HG03342 (cell line): Measurements from ENCODE around the gene DDX17.

Source experiments
- ATAC-seq: cut with Tn5 transposase; IDR thresholded peaks from one replicate; pipeline ENCODE4 v1.9.1; 2021; ENCODE audit warnings: mild to moderate bottlenecking, moderate library complexity; ENCODE audit not compliant: unreplicated experiment

DDX17 gene

DNA sequence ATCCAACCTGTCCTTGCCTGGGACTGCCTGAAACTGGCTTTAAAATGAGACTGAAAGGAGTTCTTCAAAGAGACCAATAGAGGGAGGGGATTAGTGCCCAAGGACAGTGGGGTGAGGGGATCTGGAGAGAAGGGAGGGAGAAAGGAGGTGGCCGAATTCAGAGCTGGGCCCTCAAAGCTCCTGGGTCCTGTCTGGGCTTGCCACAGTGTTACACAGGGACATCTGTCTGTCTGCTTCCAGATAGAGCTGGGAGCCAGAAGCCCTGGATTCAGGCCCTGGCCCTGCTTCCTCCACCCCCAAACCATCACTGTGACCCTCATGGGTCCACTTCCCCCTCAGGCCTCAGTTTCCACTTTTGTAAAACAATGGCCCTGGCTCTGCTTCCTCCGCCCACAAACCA is 54.7 kb downstream of the DDX17 start:
- no peak for ATAC-seq

DNA sequence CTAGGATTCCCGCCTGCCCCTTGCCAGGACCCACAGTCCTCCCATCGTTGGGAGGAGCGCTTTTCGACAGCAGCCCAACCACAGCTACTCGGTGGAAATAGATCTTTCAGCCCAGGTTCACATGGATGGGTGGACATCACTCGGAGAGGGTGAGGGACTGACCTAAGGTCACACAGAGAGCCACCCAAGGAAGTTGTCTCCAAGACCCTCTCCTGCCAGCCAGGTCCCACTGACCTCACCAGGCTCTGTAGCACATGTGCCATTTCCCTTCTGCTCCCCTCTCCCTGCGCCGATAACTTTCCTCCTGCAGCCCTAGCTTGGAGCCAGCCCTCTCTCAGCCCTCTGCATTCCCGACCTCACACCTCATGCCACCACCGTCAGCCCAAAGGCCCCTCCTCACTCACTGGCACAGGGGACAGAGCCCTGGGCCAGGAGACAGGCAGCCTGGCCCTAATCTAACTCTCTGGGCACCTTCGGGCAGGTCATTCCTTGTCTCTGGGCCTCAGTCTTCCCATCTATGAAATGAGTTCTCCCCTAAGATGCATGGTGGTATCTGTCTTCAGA is 55.8 kb downstream of the DDX17 start:
- ATAC-seq: no peak

DNA sequence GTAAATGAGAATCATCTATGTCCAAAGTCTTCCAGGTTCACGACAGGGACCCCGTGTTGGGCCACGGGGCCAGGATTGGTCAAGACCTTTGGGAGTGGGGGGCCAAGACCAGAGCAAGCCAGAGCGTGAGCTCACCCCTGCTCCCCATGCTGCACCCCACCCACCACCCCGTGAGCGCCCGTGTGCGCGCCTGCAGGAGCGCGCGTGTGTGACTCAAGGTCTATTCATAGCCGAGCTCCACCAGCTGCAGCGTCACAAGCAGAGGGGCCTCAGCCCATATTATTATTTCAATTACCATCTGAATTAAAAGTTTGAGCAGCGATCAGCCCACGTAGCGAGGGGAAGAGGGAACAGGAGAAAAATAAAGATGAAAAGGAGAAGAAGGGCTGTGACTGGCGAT is 56.3 kb downstream of the DDX17 start:
- no peak for ATAC-seq

DNA sequence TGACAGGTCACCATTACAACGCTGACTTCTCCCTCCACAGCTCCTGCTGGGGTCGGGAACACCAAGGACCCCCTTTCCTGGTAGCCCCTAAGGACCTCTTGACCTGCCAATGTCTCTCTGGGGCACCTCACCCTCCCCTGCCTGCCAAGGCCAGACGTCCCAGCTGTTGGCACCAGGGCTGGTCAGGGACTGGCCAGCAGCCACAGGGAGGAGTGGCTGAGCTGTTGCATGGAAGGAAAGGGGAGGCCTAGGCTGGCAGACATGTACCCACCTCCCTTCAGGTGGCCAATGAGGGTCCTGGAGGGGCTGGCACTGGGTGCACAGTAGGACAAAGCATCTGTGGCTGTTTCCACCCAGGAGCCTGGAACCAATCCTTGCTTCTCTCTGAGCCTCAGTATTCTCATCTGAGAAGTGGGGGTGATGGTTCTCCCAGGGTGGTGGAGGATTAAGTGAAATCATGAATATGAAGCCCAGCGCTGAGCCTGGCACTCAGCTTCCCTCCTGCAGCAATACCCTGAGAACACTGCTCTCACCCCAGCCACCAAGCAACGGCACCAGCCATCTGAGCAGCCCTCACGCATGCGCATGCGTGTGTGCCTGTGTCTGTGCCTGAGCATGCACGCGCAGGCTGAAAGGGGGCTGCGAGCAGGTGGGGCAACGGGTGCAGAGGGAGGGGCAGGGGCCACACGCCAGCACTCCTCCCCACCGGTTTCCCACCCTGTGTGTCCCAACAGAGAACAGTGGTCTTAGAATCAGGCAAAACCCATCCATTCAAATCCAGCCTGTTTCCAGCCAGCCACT is 57.0 kb downstream of the DDX17 start:
- ATAC-seq: no peak

DNA sequence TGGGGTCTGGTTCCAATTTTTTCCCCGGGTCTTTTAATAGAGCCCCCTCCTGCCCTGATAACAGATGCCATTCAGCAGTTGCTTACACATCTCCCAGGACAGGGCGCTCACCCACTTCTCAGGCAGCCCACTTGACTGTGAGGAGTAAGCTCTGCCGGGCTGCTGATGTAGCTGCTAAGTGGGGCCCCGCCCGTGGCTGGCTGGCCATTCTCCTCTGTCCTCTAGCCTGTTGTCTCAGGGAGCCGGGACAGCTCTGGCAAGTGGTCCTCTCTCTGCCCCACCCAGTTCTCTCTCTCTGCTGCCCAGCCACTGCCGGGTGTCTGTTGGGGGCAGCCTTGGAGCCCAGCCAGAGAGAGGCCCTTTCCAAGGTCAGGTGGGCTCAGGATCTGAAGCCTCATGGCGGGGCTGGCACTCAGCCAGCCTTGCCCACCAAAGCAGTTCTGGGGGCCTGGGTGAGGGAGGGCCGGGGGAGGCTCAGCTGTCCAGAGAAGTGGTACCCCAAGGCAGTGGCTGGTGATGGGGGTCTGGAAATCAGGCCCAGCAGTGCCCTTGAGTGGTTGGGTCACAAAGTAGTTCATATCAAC is 60.0 kb downstream of the DDX17 start:
- ATAC-seq: no peak

DNA sequence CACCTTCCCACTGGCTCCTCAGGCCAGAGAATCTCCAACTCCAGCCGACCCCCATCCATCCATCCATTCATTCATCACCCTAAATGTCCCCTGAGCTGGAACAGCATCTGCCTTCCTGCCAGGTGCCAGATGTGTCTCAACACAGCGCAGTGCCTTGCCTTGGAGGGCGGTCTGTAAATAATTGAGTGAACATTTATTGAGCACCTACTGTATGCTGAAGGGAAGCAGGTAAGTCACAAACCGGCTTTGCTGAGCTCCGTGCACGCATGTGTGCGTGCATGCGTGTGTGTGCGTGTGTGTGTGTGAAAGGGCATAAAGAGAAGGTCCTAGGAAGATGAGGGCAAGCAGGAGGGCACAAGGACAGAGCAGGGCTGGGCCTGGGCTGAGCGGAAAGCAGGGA is 61.3 kb downstream of the DDX17 start:
- no peak for ATAC-seq

DNA sequence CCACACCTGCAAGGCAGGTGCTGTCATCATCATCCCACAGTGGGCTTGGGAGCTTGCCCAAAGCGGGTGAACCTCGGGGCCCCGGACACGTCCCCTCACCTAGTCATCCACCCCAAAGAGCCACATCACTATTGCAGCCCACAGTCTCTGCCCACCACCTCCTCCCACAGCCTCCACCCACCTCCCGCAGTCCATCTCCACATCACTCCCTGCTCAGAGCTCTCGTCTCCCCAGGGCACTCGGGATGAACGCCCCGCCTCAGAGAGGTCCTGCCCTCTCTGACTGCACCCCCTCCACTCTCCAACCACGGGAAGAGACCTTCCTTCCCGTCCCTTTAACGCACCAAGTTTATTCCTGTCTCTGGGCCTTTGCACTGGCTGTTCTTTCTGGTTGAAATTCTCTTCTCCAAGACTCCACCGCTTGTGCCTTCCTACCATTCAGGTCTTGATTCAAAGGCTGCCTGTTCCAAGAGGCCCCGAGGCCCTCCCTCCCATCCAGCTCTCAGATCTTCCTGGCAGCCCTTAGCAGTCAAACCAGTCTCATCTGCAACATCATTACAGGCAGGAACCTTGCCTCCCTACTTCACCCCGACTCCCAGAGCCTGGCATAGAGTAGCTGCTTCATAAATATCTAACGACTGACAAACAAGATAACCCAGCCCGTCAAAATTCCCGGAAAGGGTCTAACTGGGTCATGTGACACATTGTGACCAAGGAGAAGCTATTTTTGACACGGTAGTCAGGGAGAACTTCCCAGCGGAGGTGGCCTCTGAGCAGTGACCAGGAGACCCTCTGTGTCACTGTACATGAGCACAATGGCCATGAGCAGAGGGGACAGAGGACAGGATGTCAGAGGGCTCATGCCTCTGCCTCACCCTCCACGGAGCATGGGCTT is 62.2 kb downstream of the DDX17 start:
- no peak for ATAC-seq

DNA sequence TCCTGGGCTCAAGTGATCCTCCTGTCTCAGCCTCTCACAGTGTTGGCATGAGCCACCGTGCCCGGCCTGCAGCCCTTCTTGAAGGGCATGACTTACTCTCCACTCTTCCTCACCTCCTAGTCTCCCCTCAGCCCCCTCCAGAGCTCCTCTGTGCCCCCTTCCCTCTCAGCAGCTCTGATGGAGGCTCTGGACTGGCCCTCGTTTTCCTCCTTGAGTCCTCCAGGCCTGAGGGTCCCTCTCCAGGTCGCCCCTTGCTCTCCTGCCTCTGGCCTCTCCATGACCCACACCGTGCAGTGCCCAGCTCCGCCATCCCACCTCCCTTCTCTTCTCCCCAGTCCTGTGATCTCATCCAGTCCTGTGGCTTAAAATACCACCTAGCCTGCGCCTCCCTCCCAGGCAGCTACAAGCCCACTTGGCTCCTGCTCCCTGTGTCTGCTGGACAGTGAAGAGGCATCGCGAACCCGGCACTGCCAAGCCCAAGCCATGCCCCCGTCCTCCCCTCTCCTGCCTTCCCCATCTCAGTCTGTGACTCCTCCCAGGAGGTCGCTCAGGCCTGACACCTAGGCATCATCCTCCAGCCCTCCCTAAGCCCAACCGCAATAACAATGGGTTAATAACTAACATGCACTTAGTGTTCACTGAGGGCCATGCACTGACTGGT is 63.0 kb downstream of the DDX17 start:
- no peak for ATAC-seq

DNA sequence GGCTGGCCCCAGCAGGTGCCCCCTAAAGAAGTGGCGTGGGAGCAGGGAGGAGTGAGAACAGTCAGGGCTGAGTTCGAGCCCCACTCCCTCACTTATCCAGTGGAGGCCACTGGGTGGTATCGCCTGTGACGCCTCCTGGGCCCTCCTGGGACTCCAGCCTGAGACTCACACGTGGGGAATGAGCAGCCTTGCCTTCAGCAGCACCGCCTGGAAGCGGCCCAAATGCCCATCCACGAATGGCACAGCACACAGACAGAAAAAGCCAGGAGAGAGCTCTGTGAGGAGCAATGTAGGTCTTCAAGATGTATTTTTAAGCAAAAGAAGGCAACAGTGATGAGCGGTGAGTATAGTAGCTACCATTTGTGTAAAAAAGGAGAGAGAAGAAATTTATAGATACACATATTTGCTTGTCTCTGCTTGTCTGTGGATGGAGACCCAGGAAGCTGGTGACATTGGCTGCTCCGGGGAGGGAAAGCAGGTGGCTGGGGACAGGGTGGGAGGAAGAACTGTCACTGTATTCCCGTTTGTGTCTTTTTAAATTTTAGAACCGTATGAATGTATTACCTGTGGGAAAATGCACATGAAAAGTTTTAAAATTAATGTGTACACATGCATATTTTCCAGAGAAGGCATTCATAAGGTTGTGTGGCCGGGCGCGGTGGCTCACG is 64.4 kb downstream of the DDX17 start:
- ATAC-seq: no peak

DNA sequence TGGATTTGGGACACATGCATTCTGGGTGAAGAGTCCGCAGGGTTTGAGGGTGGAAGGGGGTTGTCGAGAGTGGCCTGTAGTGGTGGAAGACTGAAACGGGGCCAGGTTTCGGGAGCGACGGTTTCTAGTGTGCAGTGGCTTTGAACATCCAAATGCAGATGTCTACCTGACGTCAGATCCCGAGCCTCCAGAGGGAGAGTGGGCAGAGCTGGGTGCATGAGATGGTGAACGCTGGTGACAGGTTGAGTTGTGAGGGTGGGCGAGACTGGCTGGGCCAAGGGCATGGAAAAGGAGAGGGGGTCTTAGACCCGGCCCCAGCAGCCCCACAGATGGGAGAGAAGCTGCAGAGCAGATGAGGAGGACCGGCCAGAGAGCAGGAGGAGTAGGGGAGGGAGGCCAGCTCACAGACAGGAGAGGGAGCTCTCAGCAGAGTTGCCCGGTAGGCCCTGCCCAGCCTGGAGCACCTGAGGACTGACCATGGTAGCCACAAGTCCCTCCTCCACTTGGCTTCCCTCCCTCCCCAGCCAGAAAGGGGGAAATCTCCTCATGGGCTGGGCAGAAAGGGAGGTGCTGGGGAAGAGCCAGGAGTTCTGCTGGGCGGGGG is 65.3 kb downstream of the DDX17 start:
- no peak for ATAC-seq

DNA sequence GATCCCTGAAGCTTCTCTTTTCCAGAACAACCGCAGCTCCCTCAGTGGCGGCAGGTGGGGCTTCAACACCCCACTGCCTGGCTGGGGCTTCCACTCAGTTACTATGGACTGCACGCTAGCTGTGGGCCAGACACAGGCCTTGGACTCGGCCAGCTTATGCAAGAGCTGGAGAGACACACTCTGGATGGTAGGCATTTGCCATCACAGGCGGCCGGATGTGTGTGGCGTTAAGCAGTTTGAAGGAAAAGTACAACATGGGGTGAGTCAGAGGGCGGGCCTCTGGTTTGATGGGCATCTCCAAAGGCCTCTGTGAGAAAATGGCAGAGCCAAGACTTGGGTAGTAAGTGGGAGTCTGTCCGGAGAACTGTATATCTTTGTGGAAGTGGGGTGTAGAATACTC is 68.7 kb downstream of the DDX17 start:
- ATAC-seq: no peak

DNA sequence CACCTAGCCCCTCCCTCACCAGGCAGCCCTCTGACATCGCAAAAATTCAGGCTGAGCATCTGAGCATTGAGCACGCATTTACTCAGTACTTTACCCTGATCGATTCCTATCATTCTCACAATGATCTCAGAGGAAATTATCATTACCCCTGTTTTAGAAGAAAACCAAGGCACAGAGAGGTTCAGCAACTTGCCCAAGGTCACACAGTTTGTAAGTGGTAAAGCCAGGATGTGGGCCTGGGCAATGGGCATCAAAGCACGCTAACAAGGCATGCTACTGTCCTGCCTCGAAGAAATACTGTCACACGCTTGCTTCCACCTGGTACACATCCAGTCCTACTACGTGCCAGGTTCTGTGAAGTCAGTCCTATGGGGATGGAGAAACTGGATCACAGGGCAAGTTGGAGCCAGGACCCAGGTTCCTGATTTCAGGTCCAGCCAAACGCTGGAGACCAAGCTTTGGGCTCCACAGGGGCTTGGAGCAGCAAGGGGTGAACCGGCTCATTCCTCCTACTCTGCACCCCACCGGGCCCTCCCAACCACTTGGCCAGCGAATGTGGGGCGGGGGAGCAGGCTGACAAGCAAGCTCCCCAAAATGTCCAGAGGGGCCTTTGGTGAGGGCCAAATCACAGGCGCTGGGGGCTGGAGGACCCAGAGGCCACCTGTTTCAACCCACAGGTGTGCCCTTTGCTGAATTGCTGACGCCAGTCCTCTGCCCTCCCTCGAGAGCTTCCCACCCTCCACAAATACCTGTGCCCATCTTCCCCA is 69.3 kb downstream of the DDX17 start:
- no peak for ATAC-seq

DNA sequence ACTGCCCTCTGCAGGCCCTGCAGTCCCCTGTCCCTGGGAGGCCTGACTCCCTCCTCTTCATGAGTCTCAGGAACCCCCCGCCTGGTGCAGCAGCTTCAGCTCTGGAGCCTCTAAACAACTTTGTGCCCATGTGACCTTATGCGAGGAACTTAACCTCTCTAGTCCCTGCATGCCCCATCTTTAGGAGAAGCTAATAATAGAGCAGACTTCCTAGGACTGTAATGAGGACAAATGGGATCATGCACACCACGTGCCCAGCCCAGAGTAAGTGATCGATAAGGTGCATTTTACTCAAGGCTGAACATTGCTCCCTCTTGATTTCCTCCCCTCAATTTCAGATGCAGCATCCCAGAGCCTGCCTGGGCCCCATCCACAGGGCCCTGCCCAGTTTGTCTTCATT is 70.1 kb downstream of the DDX17 start:
- ATAC-seq: no peak

DNA sequence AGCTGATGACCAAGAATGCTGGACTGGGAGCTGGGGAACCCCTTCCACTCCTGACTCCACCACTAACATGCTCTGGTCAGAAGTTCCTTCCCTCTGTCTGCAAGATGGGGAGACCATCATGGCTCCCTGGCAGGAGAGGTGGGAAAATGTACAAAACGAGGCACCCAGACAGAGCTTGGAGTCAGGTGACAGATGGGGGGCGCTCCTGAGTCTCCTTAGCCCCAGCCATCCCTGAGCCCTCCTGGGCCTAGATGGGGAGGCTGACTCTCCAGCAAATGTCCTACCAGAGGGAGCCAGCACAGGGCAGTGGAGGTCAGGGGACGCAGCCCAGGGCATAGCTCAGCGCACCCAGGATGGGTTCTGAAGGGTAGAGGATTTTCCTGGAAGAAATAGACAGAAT is 71.1 kb downstream of the DDX17 start:
- no peak for ATAC-seq

DNA sequence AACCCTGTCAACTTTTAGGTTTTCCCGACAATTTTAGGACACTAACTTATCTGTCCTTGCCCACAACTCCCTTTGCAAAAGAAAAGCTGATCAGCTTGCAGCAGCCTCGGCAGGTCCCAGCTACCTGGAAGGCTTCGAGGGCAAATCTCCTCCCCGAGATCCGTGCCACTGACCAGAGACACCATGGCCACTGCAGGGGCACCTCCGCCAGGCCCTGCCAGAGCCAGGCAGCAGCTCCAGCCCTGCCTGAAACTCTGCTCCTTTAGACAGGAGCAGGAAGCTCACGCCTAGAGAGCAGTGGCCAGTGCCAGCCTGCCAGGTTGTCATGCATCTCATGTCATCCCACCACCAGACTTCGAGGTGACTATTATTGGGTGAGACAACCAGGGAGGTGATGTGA is 72.2 kb downstream of the DDX17 start:
- ATAC-seq: no peak
